HepG2 (cell line): Measurements from ENCODE around the gene INAFM1. TPM values are rescaled to one million over a fixed set of nuclear protein-coding genes. Genes with fewer than 3 reads are reported as not detected.

Source experiments
- ATRX ChIP-seq: sonication (generic); formaldehyde crosslinking; IDR thresholded peaks from 2 replicates; pipeline ENCODE4 v1.4.0; 2020; ENCODE audit warnings: missing genetic modification reagents, borderline replicate concordance
- HNRNPL ChIP-seq: fragments of 200-400 bp; formaldehyde crosslinking; IDR thresholded peaks from 2 replicates; pipeline ENCODE4 v1.6.1; 2017; ENCODE audit warnings: mild to moderate bottlenecking, low read depth, low read length
- MBNL3 ChIP-seq: fragments of 250-450 bp; sonication (Bioruptor Pico); conservative IDR thresholded peaks from 2 replicates; pipeline ENCODE4 v1.8.0; 2022; ENCODE audit warnings: mild to moderate bottlenecking, inconsistent platforms
- MTF2 ChIP-seq: sonication (generic); formaldehyde crosslinking; IDR thresholded peaks from 2 replicates; pipeline ENCODE4 v1.5.0; 2020; ENCODE audit warnings: missing genetic modification reagents, borderline replicate concordance
- NR2F1 ChIP-seq, 2 experiments: fragments of 450-650 bp in 1 of 2; formaldehyde crosslinking in 1 of 2; IDR thresholded peaks; 2 replicates each; pipeline versions ENCODE4 v1.5.0 to v1.6.1; 2016 to 2020; ENCODE audit warnings: mild to moderate bottlenecking in 1 of 2, missing compliant biosample characterization in 1 of 2, missing genetic modification reagents in 1 of 2, moderate library complexity in 1 of 2
- POLR2AphosphoS5 ChIP-seq: IDR thresholded peaks from 2 replicates; pipeline ENCODE4 v1.6.1; 2012; ENCODE audit warnings: low read depth, low read length
- REXO4 ChIP-seq: sonication (generic); formaldehyde crosslinking; IDR thresholded peaks from 2 replicates; pipeline ENCODE4 v1.8.0; 2022; ENCODE audit warnings: missing genetic modification reagents, mild to moderate bottlenecking, borderline replicate concordance
- RFXANK ChIP-seq: IDR thresholded peaks from 2 replicates; pipeline ENCODE4 v1.6.1; 2016
- RFXAP ChIP-seq: sonication (generic); formaldehyde crosslinking; IDR thresholded peaks from 2 replicates; pipeline ENCODE4 v1.4.0; 2020; ENCODE audit warnings: missing genetic modification reagents, borderline replicate concordance
- RXRB ChIP-seq: IDR thresholded peaks from 2 replicates; pipeline ENCODE4 v1.6.1; 2016; ENCODE audit warnings: borderline replicate concordance, missing genetic modification reagents, missing compliant biosample characterization
- SMARCC2 ChIP-seq: fragments of 450-650 bp; IDR thresholded peaks from 2 replicates; pipeline ENCODE4 v1.6.1; 2017; ENCODE audit warnings: antibody characterized with exemption, mild to moderate bottlenecking
- TCF7 ChIP-seq: sonication (generic); IDR thresholded peaks from 2 replicates; pipeline ENCODE4 v1.6.1; 2016; ENCODE audit warnings: antibody characterized with exemption, low read depth
- YEATS2 ChIP-seq: sonication (generic); formaldehyde crosslinking; IDR thresholded peaks from 2 replicates; pipeline ENCODE4 v1.4.0; 2020; ENCODE audit warnings: missing genetic modification reagents, borderline replicate concordance
- ZKSCAN5 ChIP-seq: sonication (generic); formaldehyde crosslinking; IDR thresholded peaks from 2 replicates; pipeline ENCODE4 v1.5.1; 2020; ENCODE audit warnings: mild to moderate bottlenecking, missing genetic modification reagents
- ZMYM3 ChIP-seq: sonication (generic); formaldehyde crosslinking; IDR thresholded peaks from 2 replicates; pipeline ENCODE4 v1.5.1; 2020; ENCODE audit warnings: mild to moderate bottlenecking, missing genetic modification reagents
- ZNF496 ChIP-seq: sonication (generic); formaldehyde crosslinking; IDR thresholded peaks from 2 replicates; pipeline ENCODE4 v1.8.1; 2023; ENCODE audit warnings: mild to moderate bottlenecking, moderate library complexity, missing genetic modification reagents; ENCODE audit not compliant: insufficient replicate concordance
- polyA plus RNA-seq, 8 experiments: library from polyadenylated mRNA; depleted of rRNA in 3 of 8; stranded (reverse) in 7 of 8; unstranded in 1 of 8; fragments of >200 nt; fragmentation: Illumina TruSeq in 4 of 8; extraction: Trizol in 4 of 8; gene quantifications; 2 replicates each; pipeline versions ENCODE4 v1.2.1 to v1.2.3, GENCODE V29; 2011 to 2016; ENCODE audit warnings: low read depth in 4 of 8, missing spikeins in 1 of 8, mixed read lengths in 1 of 8; ENCODE audit not compliant: insufficient read depth in 1 of 8
- total RNA-seq, 5 experiments: library from RNA; depleted of rRNA; stranded (reverse); fragments of >200 nt; fragmentation: Illumina TruSeq; extraction: Trizol; gene quantifications; 2 replicates each; pipeline ENCODE4 v1.2.3, GENCODE V29; 2016; ENCODE audit warnings: low read depth in 1 of 5
- TF ChIP-seq, protein P1 (sequence below): sonication (generic); formaldehyde crosslinking; conservative IDR thresholded peaks from 2 replicates; pipeline ENCODE4 v1.4.0; 2020; ENCODE audit warnings: missing genetic modification reagents
- TF ChIP-seq, protein P2 (sequence below): sonication (generic); formaldehyde crosslinking; IDR thresholded peaks from 2 replicates; pipeline ENCODE4 v1.8.0; 2022; ENCODE audit warnings: missing genetic modification reagents, mild to moderate bottlenecking, inconsistent platforms, borderline replicate concordance
- TF ChIP-seq, protein P3 (sequence below): sonication (generic); formaldehyde crosslinking; IDR thresholded peaks from 2 replicates; pipeline ENCODE4 v1.8.1; 2023; ENCODE audit warnings: missing genetic modification reagents, mild to moderate bottlenecking, borderline replicate concordance
- TF ChIP-seq, protein P4 (sequence below): sonication (generic); formaldehyde crosslinking; IDR thresholded peaks from 2 replicates; pipeline ENCODE4 v1.8.0; 2022; ENCODE audit warnings: mild to moderate bottlenecking, missing genetic modification reagents, borderline replicate concordance
- TF ChIP-seq, protein P5 (sequence below): sonication (generic); formaldehyde crosslinking; IDR thresholded peaks from 2 replicates; pipeline ENCODE4 v1.8.1; 2022; ENCODE audit warnings: mild to moderate bottlenecking, missing genetic modification reagents
- TF ChIP-seq, protein P6 (sequence below): fragments of 450-650 bp; IDR thresholded peaks from 2 replicates; pipeline ENCODE4 v1.6.1; 2016

The INAFM1 gene
- total and polyA plus RNA-seq, 2 of the 13 experiments (the other 11 are each of a cell fraction or from before 2014, with no cell fraction given) = 0.88 to 1.9 TPM

DNA sequence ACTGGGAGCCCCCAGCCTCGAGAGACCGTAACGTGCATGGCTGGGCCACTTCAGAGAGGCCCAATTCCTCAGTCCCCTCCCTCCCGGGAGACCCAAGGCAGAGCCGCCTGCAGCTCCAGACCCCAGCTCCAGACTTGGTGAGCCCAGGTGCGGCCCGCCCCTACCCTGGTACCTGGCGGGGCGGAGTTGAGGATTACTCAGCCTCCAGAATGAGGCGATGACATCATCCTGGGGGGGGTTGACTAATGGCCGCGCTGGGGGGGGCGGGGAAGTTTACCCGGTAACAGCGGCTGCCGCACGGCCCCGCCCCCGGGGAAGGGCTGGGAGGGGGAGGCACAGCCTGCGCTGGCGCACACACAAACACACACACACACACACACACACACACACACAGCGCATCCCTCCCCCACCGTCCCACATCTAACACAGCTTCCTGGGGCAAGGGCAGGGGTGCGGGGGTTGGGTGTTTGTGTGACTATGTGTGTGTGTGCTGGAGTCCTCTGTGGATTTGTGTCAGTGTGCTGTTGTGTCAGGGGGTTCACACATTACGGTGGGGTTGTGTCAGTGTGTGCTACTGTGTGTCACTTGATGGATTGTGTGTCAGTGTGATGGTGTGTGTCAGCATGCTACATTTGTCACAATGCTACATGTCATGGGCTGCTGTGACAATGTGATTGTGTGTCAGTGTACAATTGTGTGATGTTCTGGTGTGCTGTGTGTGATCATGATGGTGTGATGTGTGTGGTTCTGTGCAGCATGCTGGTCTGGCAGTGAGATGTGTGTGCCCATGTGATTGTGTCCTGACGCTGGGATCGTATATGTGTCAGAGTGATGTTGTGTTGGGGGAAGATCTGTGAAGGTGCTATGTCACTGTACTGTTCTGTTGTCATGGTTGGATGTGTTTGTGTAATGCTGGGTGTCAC is 33.4 kb upstream of the INAFM1 start (continued):
- TF ChIP-seq, protein P1, sequence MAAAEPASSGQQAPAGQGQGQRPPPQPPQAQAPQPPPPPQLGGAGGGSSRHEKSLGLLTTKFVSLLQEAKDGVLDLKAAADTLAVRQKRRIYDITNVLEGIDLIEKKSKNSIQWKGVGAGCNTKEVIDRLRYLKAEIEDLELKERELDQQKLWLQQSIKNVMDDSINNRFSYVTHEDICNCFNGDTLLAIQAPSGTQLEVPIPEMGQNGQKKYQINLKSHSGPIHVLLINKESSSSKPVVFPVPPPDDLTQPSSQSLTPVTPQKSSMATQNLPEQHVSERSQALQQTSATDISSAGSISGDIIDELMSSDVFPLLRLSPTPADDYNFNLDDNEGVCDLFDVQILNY = no peak
- TF ChIP-seq ZKSCAN5 (CRISPR knock-in tag) (no peak), ZNF496 (CRISPR knock-in tag) (no peak), NR2F1 (CRISPR knock-in tag; IDR thresholded peaks at IDR 0.05) (no peak), MTF2 (CRISPR knock-in tag) (no peak), TCF7 (no peak), YEATS2 (no peak), MBNL3 (CRISPR knock-in tag) (no peak), POLR2AphosphoS5 (no peak), REXO4 (CRISPR knock-in tag) (no peak), SMARCC2 (no peak), RXRB (0 out of 2 replicates have a peak, but pooled peaks have one; percentile 23), ZMYM3 (CRISPR knock-in tag) (peak; percentile 78), RFXANK (CRISPR knock-in tag) (no peak), HNRNPL (no peak), RFXAP (CRISPR knock-in tag) (peak; percentile 91), ATRX (CRISPR knock-in tag) (no peak)
- TF ChIP-seq, protein P2, sequence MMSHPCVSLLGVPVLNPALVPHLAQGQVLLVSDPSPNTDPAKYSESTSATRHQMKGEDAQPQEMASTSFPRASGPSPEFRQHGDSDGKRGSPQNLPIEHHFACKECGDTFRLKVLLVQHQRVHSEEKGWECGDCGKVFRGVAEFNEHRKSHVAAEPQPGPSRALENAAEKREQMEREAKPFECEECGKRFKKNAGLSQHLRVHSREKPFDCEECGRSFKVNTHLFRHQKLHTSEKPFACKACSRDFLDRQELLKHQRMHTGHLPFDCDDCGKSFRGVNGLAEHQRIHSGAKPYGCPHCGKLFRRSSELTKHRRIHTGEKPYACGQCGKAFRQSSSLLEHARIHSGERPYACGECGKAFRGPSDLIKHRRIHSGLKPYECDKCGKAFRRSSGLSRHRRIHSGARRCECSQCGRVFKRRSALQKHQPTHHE (CRISPR knock-in tag) = no peak
- TF ChIP-seq, protein P3, sequence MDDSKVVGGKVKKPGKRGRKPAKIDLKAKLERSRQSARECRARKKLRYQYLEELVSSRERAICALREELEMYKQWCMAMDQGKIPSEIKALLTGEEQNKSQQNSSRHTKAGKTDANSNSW (CRISPR knock-in tag) = no peak; the same call in 1 of the 2 replicates
- TF ChIP-seq, protein P4, sequence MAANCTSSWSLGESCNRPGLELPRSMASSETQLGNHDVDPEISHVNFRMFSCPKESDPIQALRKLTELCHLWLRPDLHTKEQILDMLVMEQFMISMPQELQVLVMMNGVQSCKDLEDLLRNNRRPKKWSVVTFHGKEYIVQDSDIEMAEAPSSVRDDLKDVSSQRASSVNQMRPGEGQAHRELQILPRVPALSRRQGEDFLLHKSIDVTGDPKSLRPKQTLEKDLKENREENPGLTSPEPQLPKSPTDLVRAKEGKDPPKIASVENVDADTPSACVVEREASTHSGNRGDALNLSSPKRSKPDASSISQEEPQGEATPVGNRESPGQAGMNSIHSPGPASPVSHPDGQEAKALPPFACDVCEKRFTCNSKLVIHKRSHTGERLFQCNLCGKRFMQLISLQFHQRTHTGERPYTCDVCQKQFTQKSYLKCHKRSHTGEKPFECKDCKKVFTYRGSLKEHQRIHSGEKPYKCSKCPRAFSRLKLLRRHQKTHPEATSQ (CRISPR knock-in tag) = no peak
- TF ChIP-seq, protein P5, sequence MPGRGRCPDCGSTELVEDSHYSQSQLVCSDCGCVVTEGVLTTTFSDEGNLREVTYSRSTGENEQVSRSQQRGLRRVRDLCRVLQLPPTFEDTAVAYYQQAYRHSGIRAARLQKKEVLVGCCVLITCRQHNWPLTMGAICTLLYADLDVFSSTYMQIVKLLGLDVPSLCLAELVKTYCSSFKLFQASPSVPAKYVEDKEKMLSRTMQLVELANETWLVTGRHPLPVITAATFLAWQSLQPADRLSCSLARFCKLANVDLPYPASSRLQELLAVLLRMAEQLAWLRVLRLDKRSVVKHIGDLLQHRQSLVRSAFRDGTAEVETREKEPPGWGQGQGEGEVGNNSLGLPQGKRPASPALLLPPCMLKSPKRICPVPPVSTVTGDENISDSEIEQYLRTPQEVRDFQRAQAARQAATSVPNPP (CRISPR knock-in tag) = no peak
- TF ChIP-seq, protein P6, sequence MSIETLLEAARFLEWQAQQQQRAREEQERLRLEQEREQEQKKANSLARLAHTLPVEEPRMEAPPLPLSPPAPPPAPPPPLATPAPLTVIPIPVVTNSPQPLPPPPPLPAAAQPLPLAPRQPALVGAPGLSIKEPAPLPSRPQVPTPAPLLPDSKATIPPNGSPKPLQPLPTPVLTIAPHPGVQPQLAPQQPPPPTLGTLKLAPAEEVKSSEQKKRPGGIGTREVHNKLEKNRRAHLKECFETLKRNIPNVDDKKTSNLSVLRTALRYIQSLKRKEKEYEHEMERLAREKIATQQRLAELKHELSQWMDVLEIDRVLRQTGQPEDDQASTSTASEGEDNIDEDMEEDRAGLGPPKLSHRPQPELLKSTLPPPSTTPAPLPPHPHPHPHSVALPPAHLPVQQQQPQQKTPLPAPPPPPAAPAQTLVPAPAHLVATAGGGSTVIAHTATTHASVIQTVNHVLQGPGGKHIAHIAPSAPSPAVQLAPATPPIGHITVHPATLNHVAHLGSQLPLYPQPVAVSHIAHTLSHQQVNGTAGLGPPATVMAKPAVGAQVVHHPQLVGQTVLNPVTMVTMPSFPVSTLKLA = peak; percentile 55
